GM23248 (cell line): ENCODE measurements around the gene HMG20B.

ENCODE experiments used
- EZH2 ChIP-seq: fragments of 200-600 bp; sonication (generic); IDR thresholded peaks from 2 replicates; pipeline ENCODE4 v1.6.1; 2018; ENCODE audit warnings: antibody characterized with exemption, mild to moderate bottlenecking; ENCODE audit not compliant: insufficient read depth, poor library complexity, severe bottlenecking
- EZH2phosphoT487 ChIP-seq: fragments of 200-600 bp; sonication (generic); IDR thresholded peaks from 2 replicates; pipeline ENCODE4 v1.6.1; 2018; ENCODE audit warnings: antibody characterized with exemption, moderate library complexity, mild to moderate bottlenecking, low read depth; ENCODE audit not compliant: insufficient read depth

DNA sequence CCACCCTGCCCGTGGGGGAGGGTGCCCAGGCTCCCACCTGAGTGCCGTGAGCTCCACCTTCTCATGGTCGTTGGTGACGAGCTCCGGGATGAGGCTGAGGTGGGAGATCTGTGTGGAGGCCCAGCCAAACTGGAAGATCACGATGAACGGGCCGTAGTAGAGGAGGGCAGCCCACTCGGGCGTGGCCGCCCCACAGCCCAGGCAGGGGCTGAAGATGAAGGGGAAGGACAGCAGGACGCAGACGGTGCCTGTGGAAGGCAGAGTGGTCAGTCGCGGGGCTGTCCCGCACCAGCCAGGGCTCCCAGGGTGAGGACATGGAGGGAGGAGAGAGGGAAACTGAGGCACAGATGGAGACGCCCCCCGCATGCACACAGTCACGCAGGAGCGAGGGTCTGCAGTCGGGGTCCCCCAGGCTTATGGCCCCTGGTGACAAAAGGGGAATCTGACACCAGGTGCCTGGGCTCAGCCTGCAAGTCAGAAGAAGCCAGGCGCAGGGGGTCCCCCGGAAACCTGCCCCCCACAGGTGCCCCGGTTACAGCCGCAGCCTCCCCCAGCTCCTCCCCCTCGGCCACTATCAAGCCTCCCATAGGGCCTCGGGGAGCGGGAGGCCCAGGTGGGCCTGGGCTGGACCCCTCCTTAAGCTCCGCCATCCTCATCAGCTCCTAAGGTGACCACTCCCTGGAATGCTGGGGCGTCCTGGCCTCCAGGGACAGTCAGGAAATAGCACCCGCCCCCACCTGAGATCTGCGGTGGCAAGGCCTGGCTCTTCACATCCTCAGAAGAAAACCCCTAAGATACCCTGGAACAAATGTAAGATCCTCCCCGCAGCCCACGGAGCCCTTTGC is 21.6 kb upstream of the HMG20B start:
- TF ChIP-seq EZH2 (no peak), EZH2phosphoT487 (no peak)
